Naive thymus-derived CD4-positive, alpha-beta T cell (primary cell): ENCODE results near the gene GJA1. TPM values are rescaled to one million over a fixed set of nuclear protein-coding genes. Genes with fewer than 3 reads are reported as not detected.
"Not testable (repeated sequence)": the region's sequence is repeated elsewhere in the genome, so short reads cannot be mapped to it uniquely, and the experiment has no call there.

ENCODE experiments used
- ATAC-seq: fragments of 150-1000 bp; cut with Tn5 transposase; 2 replicates; pipeline ENCODE4 v1.10.0; 2021; ENCODE audit warnings: mild to moderate bottlenecking, moderate library complexity
- CTCF ChIA-PET: fragments of 350-600 bp; sonication (Branson Sonifier 250); formaldehyde crosslinking; loops from one replicate; lab custom pipeline; 2021; ENCODE audit warnings: antibody characterized with exemption; lab: Charles Lee
- POLR2A ChIA-PET: fragments of 350-600 bp; sonication (Branson Sonifier 250); formaldehyde crosslinking; loops from one replicate; lab custom pipeline; 2021; ENCODE audit warnings: antibody characterized with exemption, inconsistent platforms; lab: Charles Lee
- DNase-seq, 9 donors: peaks; one replicate each; pipeline versions ENCODE4 v3.0.0 to v3.0.0-alpha.2; 2020 to 2022; ENCODE audit warnings: mixed read lengths in 1 of 9
- H3K27ac ChIP-seq: one replicate; pipeline ENCODE4 v1.7.0; 2013; ENCODE audit warnings: mild to moderate bottlenecking, low read depth, low read length, moderate library complexity
- H3K27me3 ChIP-seq, 2 donors: one replicate each; pipeline ENCODE4 v1.7.0; 2013; ENCODE audit warnings: low read length in 2 of 2, mild to moderate bottlenecking in 2 of 2, moderate library complexity in 2 of 2; ENCODE audit not compliant: control insufficient read depth in 2 of 2, insufficient read depth in 2 of 2
- H3K36me3 ChIP-seq, 3 experiments: 1 replicate in 2 of 3; 2 replicates in 1 of 3; pipeline ENCODE4 v1.7.0; 2013; ENCODE audit warnings: low read length in 3 of 3, mild to moderate bottlenecking in 3 of 3, moderate library complexity in 1 of 3; ENCODE audit not compliant: insufficient read depth in 3 of 3, control insufficient read depth in 2 of 3
- H3K4me1 ChIP-seq, 2 donors: one replicate each; pipeline ENCODE4 v1.7.0; 2013; ENCODE audit warnings: low read length in 2 of 2, mild to moderate bottlenecking in 2 of 2, moderate library complexity in 1 of 2; ENCODE audit not compliant: control insufficient read depth in 2 of 2, insufficient read depth in 2 of 2
- H3K4me3 ChIP-seq: 2 replicates; pipeline ENCODE4 v1.7.0; 2013; ENCODE audit warnings: mild to moderate bottlenecking, low read length
- H3K9me3 ChIP-seq, 3 experiments: 1 replicate in 2 of 3; 2 replicates in 1 of 3; pipeline ENCODE4 v1.7.0; 2013; ENCODE audit warnings: low read length in 3 of 3; ENCODE audit not compliant: control insufficient read depth in 2 of 3
- H3K27ac Mint-ChIP-seq, 9 donors: one replicate each; pipeline ENCODE4 v1.8.0; 2020 to 2022; ENCODE audit warnings: mixed read lengths in 9 of 9, mild to moderate bottlenecking in 8 of 9, moderate library complexity in 5 of 9, inconsistent platforms in 2 of 9
- H3K27me3 Mint-ChIP-seq, 5 donors: one replicate each; pipeline ENCODE4 v1.8.0; 2021 to 2022; ENCODE audit warnings: mixed read lengths in 5 of 5, mild to moderate bottlenecking in 1 of 5
- H3K36me3 Mint-ChIP-seq, 5 donors: one replicate each; pipeline ENCODE4 v1.8.0; 2020 to 2022; ENCODE audit warnings: mixed read lengths in 5 of 5, mild to moderate bottlenecking in 3 of 5, inconsistent platforms in 1 of 5
- H3K4me1 Mint-ChIP-seq, 7 donors: one replicate each; pipeline ENCODE4 v1.8.0; 2020 to 2022; ENCODE audit warnings: mixed read lengths in 7 of 7, mild to moderate bottlenecking in 3 of 7, inconsistent platforms in 1 of 7
- H3K4me3 Mint-ChIP-seq, 10 donors: one replicate each; pipeline ENCODE4 v1.8.0; 2020 to 2022; ENCODE audit warnings: mild to moderate bottlenecking in 10 of 10, mixed read lengths in 10 of 10, moderate library complexity in 6 of 10, inconsistent platforms in 2 of 10
- H3K9me3 Mint-ChIP-seq, 11 donors: one replicate each; pipeline ENCODE4 v1.8.0; 2020 to 2022; ENCODE audit warnings: mixed read lengths in 11 of 11, mild to moderate bottlenecking in 4 of 11, inconsistent platforms in 1 of 11, moderate library complexity in 1 of 11
- intact Hi-C, 2 donors: fragments of 100-400 bp; cut with micrococcal nuclease; formaldehyde crosslinking; loops; one replicate each; pipeline ENCODE4 v1.15.1; 2023
- polyA plus RNA-seq, 2 donors: library from polyadenylated mRNA; unstranded; fragments of 300-500 nt; fragmentation: Illumina TruSeq; gene quantifications; one replicate each; pipeline ENCODE4 v1.2.3, GENCODE V29; 2021
- total RNA-seq, 6 experiments: library from RNA in 5 of 6; stranded (reverse) in 5 of 6; gene quantifications; 1 replicate in 5 of 6; 2 replicates in 1 of 6; pipeline ENCODE4 v1.2.3 and lab custom pipeline; 2021 to 2026

GJA1 gene
- total and polyA plus RNA-seq, 7 experiments from 2014 or later = 0.08 TPM; not detected in 6

DNA sequence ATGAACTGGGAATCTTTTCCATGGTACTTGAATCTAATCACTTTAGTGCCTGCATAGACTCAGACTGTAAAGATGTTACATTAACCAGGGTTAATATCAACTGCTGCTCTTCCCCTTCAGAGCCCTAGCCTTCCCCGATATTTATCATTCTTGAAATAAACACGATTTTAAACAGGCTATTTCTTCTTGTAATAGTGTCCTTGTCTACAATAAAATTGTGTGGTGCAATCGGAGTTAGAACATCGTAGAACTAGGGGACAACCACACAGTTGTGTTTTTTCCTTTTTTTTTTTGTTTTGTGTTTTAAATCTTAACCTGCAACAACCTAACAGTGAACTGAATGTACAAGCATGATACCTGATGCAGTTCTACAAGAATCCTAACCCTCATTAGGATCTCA lies 4.5 kb downstream of the GJA1 start:
- no peak overlapping the region for H3K4me3 Mint-ChIP-seq
- no peak for ATAC-seq
- CTCF ChIA-PET = interaction anchor here (0.7 to 1.1 kb wide), 2 partner anchors 10 to 197 kb away, joined by 3 read pairs; no protein-coding TSS in a partner anchor
- Histone ChIP-seq H3K9me3 (no peaks in the 10 kb centered on the region), H3K36me3 (no peaks in the 10 kb centered on the region), H3K27me3 (peaks cover 0 to 4% of the 10 kb centered on the region in 2 donors), H3K27ac (no peak overlapping the region), H3K4me1 (peaks cover 0 to 7% of the 10 kb centered on the region in 2 donors), H3K4me3 (no peak overlapping the region)
- intact Hi-C loops = loop anchor here in 1 of 2 donors (5.0 to 10.0 kb wide), 4 partner anchors 255 to 1395 kb away; partner anchors contain the start of gene HSF2
- no peak for DNase-seq
- H3K27me3 Mint-ChIP-seq = peaks cover 6 to 50% (median 25%) of the 10 kb centered on the region in 5 donors
- POLR2A ChIA-PET = no interaction called here
- H3K9me3 Mint-ChIP-seq = no peaks in the 10 kb centered on the region
- H3K27ac Mint-ChIP-seq = no peak overlapping the region
- H3K36me3 Mint-ChIP-seq = no peaks in the 10 kb centered on the region
- peaks cover 9 to 28% (median 20%) of the 10 kb centered on the region in 7 donors for H3K4me1 Mint-ChIP-seq

DNA sequence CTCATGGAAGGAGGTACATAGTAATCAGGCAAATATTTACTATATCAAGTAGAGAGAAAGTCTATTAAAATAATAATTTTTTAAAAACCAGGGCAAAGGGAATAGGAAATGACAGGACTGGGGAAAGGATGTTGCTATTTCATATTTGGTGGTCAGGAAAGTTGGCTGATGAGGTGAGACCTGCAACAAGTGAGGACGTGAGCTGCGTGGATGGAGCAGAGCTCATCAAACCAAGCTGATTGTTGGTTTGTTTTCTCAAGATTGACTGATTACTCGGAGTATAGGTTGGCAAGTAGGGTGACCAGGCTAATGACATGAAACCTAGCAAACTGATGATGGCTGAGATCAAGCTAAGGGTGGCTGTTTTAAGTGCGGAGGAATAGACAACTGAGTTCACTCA lies 6.0 kb downstream of the GJA1 start:
- ATAC-seq (no peak), DNase-seq (no peak)
- Histone ChIP-seq H3K27me3 (peaks cover 0 to 4% of the 10 kb centered on the region in 2 donors), H3K4me3 (no peak overlapping the region), H3K9me3 (no peaks in the 10 kb centered on the region), H3K36me3 (no peaks in the 10 kb centered on the region), H3K4me1 (peaks cover 0 to 7% of the 10 kb centered on the region in 2 donors), H3K27ac (no peak overlapping the region)
- no peaks in the 10 kb centered on the region for H3K9me3 Mint-ChIP-seq
- peaks cover 6 to 37% (median 25%) of the 10 kb centered on the region in 5 donors for H3K27me3 Mint-ChIP-seq
- no peak overlapping the region for H3K4me3 Mint-ChIP-seq
- peak overlapping the region in 1 of 9 donors; percentile 5 for H3K27ac Mint-ChIP-seq
- ChIA-PET CTCF (no interaction called here), POLR2A (no interaction called here)
- H3K36me3 Mint-ChIP-seq = no peaks in the 10 kb centered on the region
- H3K4me1 Mint-ChIP-seq = peaks cover 4 to 20% (median 14%) of the 10 kb centered on the region in 7 donors
- intact Hi-C loops = no loop called here

DNA sequence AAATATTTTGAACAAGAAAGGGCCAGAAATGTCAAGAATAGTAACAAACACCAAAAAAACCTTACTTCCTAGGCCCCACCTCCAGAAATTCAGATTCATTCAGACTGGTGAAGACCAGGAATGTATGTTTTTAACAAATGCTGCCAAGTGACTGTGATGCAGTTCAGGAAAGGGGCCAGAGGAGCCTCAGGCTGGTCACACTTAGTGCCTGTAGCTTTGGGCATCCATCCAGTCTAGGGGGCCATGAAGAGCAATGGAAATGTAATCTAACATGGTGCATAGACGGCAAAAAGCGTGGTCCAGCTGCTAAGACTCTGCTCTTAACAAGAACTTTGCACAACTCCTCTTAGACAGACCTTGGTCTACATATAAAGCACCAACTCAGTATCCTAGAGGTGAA lies 7.1 kb downstream of the GJA1 start:
- ChIA-PET POLR2A (interaction anchor here (0.5 kb wide), 1 partner anchor 1034 kb away, joined by 4 read pairs; no protein-coding TSS in a partner anchor), CTCF (interaction anchor here (1.7 kb wide), 1 partner anchor 13 kb away, joined by 4 read pairs; no protein-coding TSS in a partner anchor)
- peaks cover 0 to 4% of the 10 kb centered on the region in 2 donors for H3K27me3 ChIP-seq
- H3K36me3 Mint-ChIP-seq = no peaks in the 10 kb centered on the region
- ATAC-seq (no peak), DNase-seq (no peak)
- intact Hi-C loops = no loop called here
- peaks cover 0 to 4% of the 10 kb centered on the region in 2 donors for H3K4me1 ChIP-seq
- H3K4me1 Mint-ChIP-seq = peaks cover 2 to 9% (median 7%) of the 10 kb centered on the region in 7 donors
- no peak overlapping the region for H3K4me3 Mint-ChIP-seq
- no peaks in the 10 kb centered on the region for H3K36me3 ChIP-seq
- no peaks in the 10 kb centered on the region for H3K9me3 Mint-ChIP-seq
- no peaks in the 10 kb centered on the region for H3K9me3 ChIP-seq
- H3K27ac ChIP-seq = no peak overlapping the region
- H3K4me3 ChIP-seq = no peak overlapping the region
- no peak overlapping the region for H3K27ac Mint-ChIP-seq
- H3K27me3 Mint-ChIP-seq = peaks cover 8 to 33% (median 21%) of the 10 kb centered on the region in 5 donors

DNA sequence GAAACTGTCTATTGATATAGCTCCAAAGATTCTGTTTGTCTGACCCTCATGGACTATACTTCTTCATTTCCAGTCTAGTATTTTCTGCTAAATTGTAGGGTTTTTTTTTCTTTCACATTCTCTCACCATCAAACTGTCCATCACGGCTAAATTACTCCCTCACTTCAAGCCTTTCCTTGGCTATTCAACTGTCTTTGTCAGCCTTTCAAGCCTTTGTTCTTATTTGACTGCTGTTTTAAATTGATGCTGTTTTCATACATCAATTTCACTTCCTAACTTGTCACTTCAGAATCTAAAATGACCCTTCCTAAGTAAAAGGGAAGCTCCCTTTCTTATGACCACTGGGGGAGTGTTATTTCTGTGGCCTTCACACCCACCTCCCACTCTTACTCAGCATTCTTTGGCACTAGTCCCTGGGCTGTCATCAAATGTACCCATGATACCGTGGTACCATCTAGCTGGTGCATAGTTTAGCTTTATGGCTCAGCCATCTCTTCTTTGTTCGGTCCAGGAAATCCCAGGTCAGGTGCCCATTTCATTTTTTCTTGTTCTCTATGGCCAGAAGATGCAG lies 8.6 kb downstream of the GJA1 start:
- H3K4me1 ChIP-seq = no peaks in the 10 kb centered on the region
- H3K9me3 ChIP-seq = no peaks in the 10 kb centered on the region
- ATAC-seq (no peak), DNase-seq (no peak)
- Mint-ChIP-seq H3K9me3 (no peaks in the 10 kb centered on the region), H3K4me1 (no peaks in the 10 kb centered on the region), H3K27me3 (peaks cover 5 to 22% (median 10%) of the 10 kb centered on the region in 5 donors), H3K36me3 (no peaks in the 10 kb centered on the region), H3K27ac (no peak overlapping the region), H3K4me3 (no peak overlapping the region)
- intact Hi-C loops = no loop called here
- H3K27me3 ChIP-seq = no peaks in the 10 kb centered on the region
- no peaks in the 10 kb centered on the region for H3K36me3 ChIP-seq
- no peak overlapping the region for H3K4me3 ChIP-seq
- ChIA-PET POLR2A (no interaction called here), CTCF (interaction anchor here (0.6 to 1.7 kb wide), 2 partner anchors 14 to 484 kb away, joined by 3 to 4 read pairs; no protein-coding TSS in a partner anchor)
- H3K27ac ChIP-seq = no peak overlapping the region

DNA sequence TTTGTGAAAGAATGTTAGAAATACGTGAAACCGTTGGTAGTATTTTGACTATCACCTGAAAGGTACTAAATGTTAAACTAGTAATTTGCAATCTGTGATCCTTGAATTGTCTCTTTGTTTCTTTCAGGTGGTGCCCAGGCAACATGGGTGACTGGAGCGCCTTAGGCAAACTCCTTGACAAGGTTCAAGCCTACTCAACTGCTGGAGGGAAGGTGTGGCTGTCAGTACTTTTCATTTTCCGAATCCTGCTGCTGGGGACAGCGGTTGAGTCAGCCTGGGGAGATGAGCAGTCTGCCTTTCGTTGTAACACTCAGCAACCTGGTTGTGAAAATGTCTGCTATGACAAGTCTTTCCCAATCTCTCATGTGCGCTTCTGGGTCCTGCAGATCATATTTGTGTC lies 11.3 kb downstream of the GJA1 start:
- peaks cover under 1 to 10% (median 5%) of the 10 kb centered on the region in 5 donors for H3K27me3 Mint-ChIP-seq
- DNase-seq, H3K27me3 ChIP-seq, POLR2A ChIA-PET, ATAC-seq, CTCF ChIA-PET, H3K36me3 ChIP-seq, H3K4me3 Mint-ChIP-seq, H3K4me1 ChIP-seq, H3K4me3 ChIP-seq, H3K9me3 Mint-ChIP-seq, H3K4me1 Mint-ChIP-seq, H3K36me3 Mint-ChIP-seq, H3K9me3 ChIP-seq, H3K27ac ChIP-seq, H3K27ac Mint-ChIP-seq, intact Hi-C loops: not testable (repeated sequence)

DNA sequence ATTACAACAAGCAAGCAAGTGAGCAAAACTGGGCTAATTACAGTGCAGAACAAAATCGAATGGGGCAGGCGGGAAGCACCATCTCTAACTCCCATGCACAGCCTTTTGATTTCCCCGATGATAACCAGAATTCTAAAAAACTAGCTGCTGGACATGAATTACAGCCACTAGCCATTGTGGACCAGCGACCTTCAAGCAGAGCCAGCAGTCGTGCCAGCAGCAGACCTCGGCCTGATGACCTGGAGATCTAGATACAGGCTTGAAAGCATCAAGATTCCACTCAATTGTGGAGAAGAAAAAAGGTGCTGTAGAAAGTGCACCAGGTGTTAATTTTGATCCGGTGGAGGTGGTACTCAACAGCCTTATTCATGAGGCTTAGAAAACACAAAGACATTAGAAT lies 12.3 kb downstream of the GJA1 start:
- H3K27me3 Mint-ChIP-seq, POLR2A ChIA-PET, H3K9me3 Mint-ChIP-seq: not testable (repeated sequence)

DNA sequence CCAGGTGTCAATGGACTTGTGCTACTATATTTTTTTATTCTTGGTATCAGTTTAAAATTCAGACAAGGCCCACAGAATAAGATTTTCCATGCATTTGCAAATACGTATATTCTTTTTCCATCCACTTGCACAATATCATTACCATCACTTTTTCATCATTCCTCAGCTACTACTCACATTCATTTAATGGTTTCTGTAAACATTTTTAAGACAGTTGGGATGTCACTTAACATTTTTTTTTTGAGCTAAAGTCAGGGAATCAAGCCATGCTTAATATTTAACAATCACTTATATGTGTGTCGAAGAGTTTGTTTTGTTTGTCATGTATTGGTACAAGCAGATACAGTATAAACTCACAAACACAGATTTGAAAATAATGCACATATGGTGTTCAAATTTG lies 13.1 kb downstream of the GJA1 start:
- H3K36me3 Mint-ChIP-seq, CTCF ChIA-PET, ATAC-seq, H3K36me3 ChIP-seq, DNase-seq, H3K4me1 ChIP-seq, intact Hi-C loops, H3K9me3 ChIP-seq, H3K27ac ChIP-seq, H3K4me1 Mint-ChIP-seq, H3K27me3 ChIP-seq, H3K4me3 ChIP-seq, H3K27ac Mint-ChIP-seq, H3K4me3 Mint-ChIP-seq, POLR2A ChIA-PET, H3K9me3 Mint-ChIP-seq, H3K27me3 Mint-ChIP-seq: not testable (repeated sequence)

More for the DNA sequence above, 12.3 kb downstream of the GJA1 start:
- H3K27me3 ChIP-seq, H3K27ac Mint-ChIP-seq, H3K4me3 ChIP-seq, H3K4me1 Mint-ChIP-seq, ATAC-seq, H3K9me3 ChIP-seq, intact Hi-C loops, H3K4me1 ChIP-seq, H3K36me3 ChIP-seq, CTCF ChIA-PET, H3K36me3 Mint-ChIP-seq, H3K27ac ChIP-seq, DNase-seq, H3K4me3 Mint-ChIP-seq: not testable (repeated sequence)
